NOMO-1 (cell line): Measurements from ENCODE around the gene C3AR1.
A peak's percentile ranks its signal among the peaks of the same experiment; 100 is the strongest.
"Not testable (repeated sequence)": the region's sequence is repeated elsewhere in the genome, so short reads cannot be mapped to it uniquely, and the experiment has no call there.

ENCODE experiments used
- DNase-seq, 2 experiments: peaks; one replicate each; lab custom pipeline; 2025; ENCODE audit not compliant: unreplicated experiment in 2 of 2; lab: John Stamatoyannopoulos, UW

C3AR1 gene

GRCh38 chr12:8065991-8066594 is at the start of gene C3AR1:
Gene C3AR1 (minus strand): TSS chr12:8066359. CDS start chr12:8060185, 6,174 bp downstream.
- DNase-seq: peak; percentile 82 to 96

- DNase-seq: not testable (repeated sequence)
These were observed 47.0 kb upstream of the C3AR1 start for GRCh38 chr12:8113117-8113516.

- peak; percentile 26 to 72 for DNase-seq
These were observed 42.7 kb upstream of the C3AR1 start for GRCh38 chr12:8108808-8109398.

- no peak for DNase-seq
These were observed 33.1 kb upstream of the C3AR1 start for GRCh38 chr12:8099235-8099634.

GRCh38 chr12:8096281-8096915 is 30.2 kb upstream of the C3AR1 start:
- peak in 1 of 2 experiments; percentile 42 for DNase-seq

GRCh38 chr12:8093291-8093690 is 27.1 kb upstream of the C3AR1 start:
- DNase-seq: no peak

GRCh38 chr12:8089716-8090115 is 23.6 kb upstream of the C3AR1 start:
- DNase-seq: no peak

GRCh38 chr12:8089277-8089676 is 23.1 kb upstream of the C3AR1 start:
- DNase-seq: not testable (repeated sequence)

- no peak for DNase-seq
These were observed 22.4 kb upstream of the C3AR1 start for GRCh38 chr12:8088574-8088973.

GRCh38 chr12:8087666-8088065 is 21.5 kb upstream of the C3AR1 start:
- DNase-seq: no peak

- not testable (repeated sequence) for DNase-seq
These were observed 18.2 kb upstream of the C3AR1 start for GRCh38 chr12:8084351-8084750.

- no peak for DNase-seq
These were observed 16.6 kb upstream of the C3AR1 start for GRCh38 chr12:8082808-8083100.

GRCh38 chr12:8081251-8081920 is 15.2 kb upstream of the C3AR1 start:
- no peak for DNase-seq

- peak in 1 of 2 experiments; percentile 78 for DNase-seq
These were observed 14.0 kb upstream of the C3AR1 start for GRCh38 chr12:8080120-8080519.

GRCh38 chr12:8078916-8079315 is 12.8 kb upstream of the C3AR1 start:
- no peak for DNase-seq

- peak in 1 of 2 experiments; percentile 48 for DNase-seq
These were observed 12.2 kb upstream of the C3AR1 start for GRCh38 chr12:8078398-8078797.

- peak in 1 of 2 experiments; percentile 42 for DNase-seq
These were observed 11.0 kb upstream of the C3AR1 start for GRCh38 chr12:8077207-8077606.

- no peak for DNase-seq
These were observed 10.2 kb upstream of the C3AR1 start for GRCh38 chr12:8076366-8076765.

GRCh38 chr12:8075935-8076334 is 9.8 kb upstream of the C3AR1 start:
- no peak for DNase-seq

- DNase-seq: not testable (repeated sequence)
These were observed 5.7 kb upstream of the C3AR1 start for GRCh38 chr12:8071820-8072219.

GRCh38 chr12:8069582-8069981 is 3.4 kb upstream of the C3AR1 start:
- peak in 1 of 2 experiments; percentile 25 for DNase-seq

GRCh38 chr12:8064131-8064530 is 2.0 kb downstream of the C3AR1 start:
- DNase-seq: no peak
